ENCODE measurements around the gene RNF213. TPM values are rescaled to one million over a fixed set of nuclear protein-coding genes. Genes with fewer than 3 reads are reported as not detected.

RNF213 gene
- total RNA-seq, 1 experiment from 2014 or later, result 44.5 TPM

DNA sequence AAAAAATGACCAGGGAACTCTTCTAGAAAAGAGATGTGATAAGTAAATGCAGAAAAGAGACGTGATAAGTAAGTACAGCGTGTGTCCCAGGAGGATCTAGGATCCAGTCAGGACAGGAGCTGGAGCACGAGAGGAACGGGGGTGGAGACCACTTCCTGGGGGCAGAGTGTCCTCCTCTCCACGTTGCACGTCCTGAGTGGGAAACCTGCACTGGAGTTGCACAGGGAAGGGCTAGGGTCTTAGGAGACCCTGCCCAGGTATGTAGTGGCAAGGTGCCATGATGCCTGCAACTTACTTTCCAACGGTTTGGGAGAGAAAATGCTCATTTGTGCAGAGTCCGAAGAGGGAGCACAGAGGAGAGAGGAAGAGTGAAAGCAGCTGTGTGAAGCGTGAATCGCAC, 55.8 kb downstream of the RNF213 start:
- Histone ChIP-seq H3K9ac (ENCODE audit: low read length) (no peak overlapping the region), H3K4me2 (ENCODE audit: low read length) (no peak overlapping the region), H3K9me3 (ENCODE audit: control insufficient read depth in 1 of 2, insufficient read depth in 1 of 2, low read depth in 1 of 2, low read length in 2 of 2) (no peaks in the 10 kb centered on the region), H2AFZ (ENCODE audit: low read depth, low read length, poor library complexity, severe bottlenecking) (no peak overlapping the region), H3K4me3 (replicated peaks in 1 of 2; ENCODE audit: low read depth in 1 of 2, low read length in 2 of 2) (no peak overlapping the region), H3K79me2 (ENCODE audit: insufficient read depth, low read length) (no peaks in the 10 kb centered on the region), H3K9me2 (ENCODE audit: insufficient read depth) (no peaks in the 10 kb centered on the region), H3K4me1 (ENCODE audit: control insufficient read depth in 1 of 2, insufficient read depth in 2 of 2, low read length in 2 of 2) (no peaks in the 10 kb centered on the region), H3K27me3 (ENCODE audit: insufficient read depth, low read length) (no peaks in the 10 kb centered on the region), H4K20me1 (ENCODE audit: insufficient read depth) (no peaks in the 10 kb centered on the region), H3K27ac (ENCODE audit: low read depth, low read length) (no peak overlapping the region), H3K36me3 (ENCODE audit: control insufficient read depth in 1 of 2, insufficient read depth in 2 of 2, low read length in 2 of 2) (peaks cover 0 to 4% of the 10 kb centered on the region in 2 experiments; a peak in 2 of 4 replicates)
- RAD21 ChIA-PET (ENCODE audit: low non-redundant PET in 1 of 2, low total read pairs in 2 of 2, uncharacterized antibody in 2 of 2, unreplicated experiment in 2 of 2), result no interaction called here
- ATAC-seq (no peak), DNase-seq (ENCODE audit: low read depth, low spot score) (no peak)
- BruUV-seq (replicated peaks), result no TSS peak
- POLR2A ChIA-PET, result no interaction called here
- CTCF ChIA-PET, result no interaction called here
- TF ChIP-seq YY1 (IDR thresholded peaks at IDR 0.05; ENCODE audit: extremely low read depth, insufficient replicate concordance, low read depth, low read length), result no peak
- no peak for TF ChIP-seq SIN3A (IDR thresholded peaks at IDR 0.05; ENCODE audit: low read depth)
- TF ChIP-seq ZBTB33 (IDR thresholded peaks at IDR 0.05; ENCODE audit: extremely low read depth, insufficient replicate concordance, low read length), result no peak
- TF ChIP-seq ELF1 (IDR thresholded peaks at IDR 0.05; ENCODE audit: borderline replicate concordance, low read depth), result no peak
- TF ChIP-seq, protein P1, sequence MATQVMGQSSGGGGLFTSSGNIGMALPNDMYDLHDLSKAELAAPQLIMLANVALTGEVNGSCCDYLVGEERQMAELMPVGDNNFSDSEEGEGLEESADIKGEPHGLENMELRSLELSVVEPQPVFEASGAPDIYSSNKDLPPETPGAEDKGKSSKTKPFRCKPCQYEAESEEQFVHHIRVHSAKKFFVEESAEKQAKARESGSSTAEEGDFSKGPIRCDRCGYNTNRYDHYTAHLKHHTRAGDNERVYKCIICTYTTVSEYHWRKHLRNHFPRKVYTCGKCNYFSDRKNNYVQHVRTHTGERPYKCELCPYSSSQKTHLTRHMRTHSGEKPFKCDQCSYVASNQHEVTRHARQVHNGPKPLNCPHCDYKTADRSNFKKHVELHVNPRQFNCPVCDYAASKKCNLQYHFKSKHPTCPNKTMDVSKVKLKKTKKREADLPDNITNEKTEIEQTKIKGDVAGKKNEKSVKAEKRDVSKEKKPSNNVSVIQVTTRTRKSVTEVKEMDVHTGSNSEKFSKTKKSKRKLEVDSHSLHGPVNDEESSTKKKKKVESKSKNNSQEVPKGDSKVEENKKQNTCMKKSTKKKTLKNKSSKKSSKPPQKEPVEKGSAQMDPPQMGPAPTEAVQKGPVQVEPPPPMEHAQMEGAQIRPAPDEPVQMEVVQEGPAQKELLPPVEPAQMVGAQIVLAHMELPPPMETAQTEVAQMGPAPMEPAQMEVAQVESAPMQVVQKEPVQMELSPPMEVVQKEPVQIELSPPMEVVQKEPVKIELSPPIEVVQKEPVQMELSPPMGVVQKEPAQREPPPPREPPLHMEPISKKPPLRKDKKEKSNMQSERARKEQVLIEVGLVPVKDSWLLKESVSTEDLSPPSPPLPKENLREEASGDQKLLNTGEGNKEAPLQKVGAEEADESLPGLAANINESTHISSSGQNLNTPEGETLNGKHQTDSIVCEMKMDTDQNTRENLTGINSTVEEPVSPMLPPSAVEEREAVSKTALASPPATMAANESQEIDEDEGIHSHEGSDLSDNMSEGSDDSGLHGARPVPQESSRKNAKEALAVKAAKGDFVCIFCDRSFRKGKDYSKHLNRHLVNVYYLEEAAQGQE (IDR thresholded peaks at IDR 0.05; ENCODE audit: low read depth), result no peak
- no peak for TF ChIP-seq SRF (IDR thresholded peaks at IDR 0.05; ENCODE audit: low read depth)
- no peak for TF ChIP-seq EZH2 (IDR thresholded peaks at IDR 0.05)
- TF ChIP-seq ZNF274 (IDR thresholded peaks at IDR 0.05; ENCODE audit: low read depth, low read length), result no peak
- no peak for TF ChIP-seq ZFX (IDR thresholded peaks at IDR 0.05)
- TF ChIP-seq SP1 (IDR thresholded peaks at IDR 0.05; ENCODE audit: low read depth), result no peak
- TF ChIP-seq CEBPB (IDR thresholded peaks at IDR 0.05; ENCODE audit: low read depth), result no peak
- intact Hi-C loops (cut with micrococcal nuclease), result no loop called here
